ENCODE data around the gene SIDT1.

GRCh38 chr3:113637756-113638155 lies 105.4 kb downstream of the SIDT1 start:
- no peak for TF ChIP-seq POLR2A (IDR thresholded peaks at IDR 0.05)
- no peak for TF ChIP-seq CTCF (IDR thresholded peaks at IDR 0.05)
